Keratinocyte (primary cell): ENCODE data around the gene LUC7L3. TPM values are rescaled to one million over a fixed set of nuclear protein-coding genes. Genes with fewer than 3 reads are reported as not detected.

Source experiments
- DNase-seq: peaks from one replicate; pipeline ENCODE4 v3.0.0-alpha.2; 2011; ENCODE audit warnings: low read depth, missing footprints, low spot score
- FAIRE-seq: peaks from 2 replicates; lab custom pipeline; 2011; peaks lifted over from hg19 to GRCh38; lab: Jason Lieb, UNC
- H2AFZ ChIP-seq: 2 replicates; pipeline ENCODE4 v1.6.0; 2012; ENCODE audit warnings: low read length, control low read depth, inconsistent platforms; ENCODE audit not compliant: control insufficient read depth
- H3K27ac ChIP-seq: 2 replicates; pipeline ENCODE4 v1.5.1; 2011; ENCODE audit warnings: low read length; ENCODE audit not compliant: control insufficient read depth, insufficient read depth
- H3K27me3 ChIP-seq: 3 replicates; pipeline ENCODE4 v1.6.0; 2011; ENCODE audit warnings: low read length; ENCODE audit not compliant: control insufficient read depth, insufficient read depth; ENCODE audit errors: extremely low read depth
- H3K36me3 ChIP-seq, 2 experiments: 2 replicates in 1 of 2; 3 replicates in 1 of 2; pipeline ENCODE4 v1.5.1; 2011; ENCODE audit warnings: low read length in 2 of 2, mild to moderate bottlenecking in 1 of 2; ENCODE audit not compliant: control insufficient read depth in 2 of 2, insufficient read depth in 2 of 2; ENCODE audit errors: extremely low read depth in 1 of 2
- H3K4me1 ChIP-seq: 3 replicates; pipeline ENCODE4 v1.5.1; 2011; ENCODE audit warnings: low read length; ENCODE audit not compliant: control insufficient read depth, insufficient read depth; ENCODE audit errors: extremely low read depth
- H3K4me2 ChIP-seq: 3 replicates; pipeline ENCODE4 v1.6.0; 2011; ENCODE audit warnings: low read depth, low read length; ENCODE audit not compliant: control insufficient read depth, insufficient read depth; ENCODE audit errors: extremely low read depth
- H3K4me3 ChIP-seq, 3 experiments: fragments of 200-600 bp in 1 of 3; sonication (generic) in 1 of 3; 2 replicates in 2 of 3; 3 replicates in 1 of 3; pipeline ENCODE4 v1.5.1; 2011 to 2016; ENCODE audit warnings: low read length in 3 of 3, mild to moderate bottlenecking in 3 of 3, control low read depth in 2 of 3, inconsistent platforms in 1 of 3, low read depth in 1 of 3, mixed read lengths in 1 of 3, mixed run types in 1 of 3, moderate library complexity in 1 of 3; ENCODE audit not compliant: control insufficient read depth in 2 of 3, insufficient read depth in 2 of 3; ENCODE audit errors: extremely low read depth in 1 of 3
- H3K79me2 ChIP-seq: 2 replicates; pipeline ENCODE4 v1.6.0; 2012; ENCODE audit warnings: low read length; ENCODE audit not compliant: control insufficient read depth, insufficient read depth
- H3K9ac ChIP-seq: 3 replicates; pipeline ENCODE4 v1.6.0; 2011; ENCODE audit warnings: low read length; ENCODE audit not compliant: control insufficient read depth, insufficient read depth; ENCODE audit errors: extremely low read depth
- H3K9me1 ChIP-seq: 3 replicates; pipeline ENCODE4 v1.6.0; 2011; ENCODE audit warnings: low read length; ENCODE audit not compliant: control insufficient read depth, insufficient read depth; ENCODE audit errors: extremely low read depth
- H3K9me3 ChIP-seq: 2 replicates; pipeline ENCODE4 v1.5.1; 2012; ENCODE audit warnings: low read depth, low read length; ENCODE audit not compliant: control insufficient read depth
- H4K20me1 ChIP-seq: 3 replicates; pipeline ENCODE4 v1.6.0; 2011; ENCODE audit warnings: low read length; ENCODE audit not compliant: control insufficient read depth, insufficient read depth; ENCODE audit errors: extremely low read depth
- EZH2 ChIP-seq: IDR thresholded peaks from one replicate; pipeline ENCODE4 v1.6.1; 2012; ENCODE audit warnings: inconsistent platforms, mild to moderate bottlenecking, low read length, moderate library complexity
- dilution Hi-C: fragments of 300-500 bp; cut with MboI; formaldehyde crosslinking; loops from one replicate; pipeline ENCODE4 v1.7.0; 2020; ENCODE audit warnings: low sequenced_read_pairs; ENCODE audit not compliant: extremely low pct_ligation_motif_present
- polyA plus RNA-seq, 5 experiments: library from polyadenylated mRNA; depleted of rRNA in 3 of 5; stranded (reverse) in 3 of 5; stranded (forward) in 1 of 5; unstranded in 1 of 5; fragments of >200 nt; gene quantifications; 1 replicate in 1 of 5; 2 replicates in 3 of 5; 3 replicates in 1 of 5; pipeline versions ENCODE4 v1.2.1 to v1.2.3, GENCODE V29; 2011 to 2012; ENCODE audit warnings: missing spikeins in 2 of 5, low read depth in 1 of 5, low replicate concordance in 1 of 5
- TF ChIP-seq, protein P1 (sequence below), 3 experiments: IDR thresholded peaks in 1 of 3; conservative IDR thresholded peaks in 1 of 3; optimal IDR thresholded peaks in 1 of 3; 2 replicates in 2 of 3; 3 replicates in 1 of 3; pipeline versions ENCODE3 to v1.5.1; 2011; ENCODE audit warnings: low read length in 3 of 3, mild to moderate bottlenecking in 3 of 3, moderate library complexity in 2 of 3, control low read depth in 1 of 3, inconsistent platforms in 1 of 3; ENCODE audit not compliant: insufficient read depth in 2 of 3; ENCODE audit errors: extremely low read depth in 1 of 3

Gene LUC7L3
- polyA plus RNA-seq, 1 donor (not counting 4 experiments of a cell fraction or from before 2014, with no cell fraction given) = 92.4 TPM

DNA sequence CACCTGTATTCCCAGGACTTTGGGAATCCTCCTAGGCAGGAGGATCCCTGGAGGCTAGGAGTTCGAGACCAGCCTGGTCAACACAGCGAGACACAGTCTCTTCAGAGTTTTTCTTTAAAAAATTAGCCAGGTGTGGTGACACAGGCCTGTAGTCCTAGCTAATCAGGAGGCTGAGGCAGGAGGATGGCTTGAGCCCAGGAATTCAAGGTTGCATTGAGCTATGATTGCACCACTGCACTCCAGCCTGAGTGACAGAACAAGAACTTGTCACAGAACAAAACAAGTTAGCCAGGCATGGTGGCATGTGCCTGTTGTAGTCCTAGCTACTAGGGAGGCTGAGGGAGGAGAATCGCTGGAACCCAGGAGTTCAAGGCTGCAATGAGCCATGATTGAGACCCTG, 36.5 kb upstream of the LUC7L3 start:
- no peak for TF ChIP-seq EZH2
- TF ChIP-seq, protein P1, sequence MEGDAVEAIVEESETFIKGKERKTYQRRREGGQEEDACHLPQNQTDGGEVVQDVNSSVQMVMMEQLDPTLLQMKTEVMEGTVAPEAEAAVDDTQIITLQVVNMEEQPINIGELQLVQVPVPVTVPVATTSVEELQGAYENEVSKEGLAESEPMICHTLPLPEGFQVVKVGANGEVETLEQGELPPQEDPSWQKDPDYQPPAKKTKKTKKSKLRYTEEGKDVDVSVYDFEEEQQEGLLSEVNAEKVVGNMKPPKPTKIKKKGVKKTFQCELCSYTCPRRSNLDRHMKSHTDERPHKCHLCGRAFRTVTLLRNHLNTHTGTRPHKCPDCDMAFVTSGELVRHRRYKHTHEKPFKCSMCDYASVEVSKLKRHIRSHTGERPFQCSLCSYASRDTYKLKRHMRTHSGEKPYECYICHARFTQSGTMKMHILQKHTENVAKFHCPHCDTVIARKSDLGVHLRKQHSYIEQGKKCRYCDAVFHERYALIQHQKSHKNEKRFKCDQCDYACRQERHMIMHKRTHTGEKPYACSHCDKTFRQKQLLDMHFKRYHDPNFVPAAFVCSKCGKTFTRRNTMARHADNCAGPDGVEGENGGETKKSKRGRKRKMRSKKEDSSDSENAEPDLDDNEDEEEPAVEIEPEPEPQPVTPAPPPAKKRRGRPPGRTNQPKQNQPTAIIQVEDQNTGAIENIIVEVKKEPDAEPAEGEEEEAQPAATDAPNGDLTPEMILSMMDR (optimal IDR thresholded peaks at IDR 0.05 in 1 of 3, IDR thresholded peaks at IDR 0.05 in 1 of 3, conservative IDR thresholded peaks at IDR 0.05 in 1 of 3; ENCODE audit: extremely low read depth in 1 of 3, insufficient read depth in 2 of 3, low read length in 3 of 3) = no peak
- DNase-seq = no peak

DNA sequence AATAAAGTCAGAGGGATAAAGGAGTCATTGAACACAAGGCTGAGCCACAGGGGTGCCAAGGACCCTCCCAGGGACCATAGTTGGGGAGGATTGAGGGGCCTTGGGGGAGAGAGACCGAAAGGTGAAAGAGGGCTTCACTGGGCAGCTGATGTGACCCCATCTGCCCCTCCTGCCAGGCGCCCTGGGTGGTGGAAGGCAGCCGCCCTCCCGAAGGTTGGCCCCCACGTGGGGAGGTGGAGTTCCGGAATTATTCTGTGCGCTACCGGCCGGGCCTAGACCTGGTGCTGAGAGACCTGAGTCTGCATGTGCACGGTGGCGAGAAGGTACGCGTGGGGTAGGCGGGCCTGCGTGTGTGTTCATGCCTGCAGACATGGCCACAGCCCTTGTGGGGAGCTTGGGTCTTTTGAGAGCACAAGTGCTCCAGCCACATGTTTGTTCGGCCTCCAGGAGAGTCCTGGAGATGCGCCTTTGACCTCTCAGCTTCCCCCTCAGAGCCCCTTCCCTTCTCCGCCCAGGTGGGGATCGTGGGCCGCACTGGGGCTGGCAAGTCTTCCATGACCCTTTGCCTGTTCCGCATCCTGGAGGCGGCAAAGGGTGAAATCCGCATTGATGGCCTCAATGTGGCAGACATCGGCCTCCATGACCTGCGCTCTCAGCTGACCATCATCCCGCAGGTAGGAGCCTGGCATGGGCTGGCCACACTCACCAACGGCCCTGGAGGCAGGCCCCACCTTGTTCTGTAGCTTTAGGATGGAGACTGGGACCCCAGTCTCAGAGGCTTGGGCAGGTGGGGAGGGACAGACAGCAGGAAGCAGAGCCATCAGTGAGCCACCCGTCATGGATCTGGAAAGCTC, 35.7 kb upstream of the LUC7L3 start:
- H3K9ac ChIP-seq = no peak overlapping the region
- H3K4me1 ChIP-seq = peaks cover 13% of the 10 kb centered on the region
- H3K4me2 ChIP-seq = no peak overlapping the region
- no peaks in the 10 kb centered on the region for H4K20me1 ChIP-seq
- H3K79me2 ChIP-seq = no peaks in the 10 kb centered on the region
- TF ChIP-seq, protein P1 (optimal IDR thresholded peaks at IDR 0.05 in 1 of 3, IDR thresholded peaks at IDR 0.05 in 1 of 3, conservative IDR thresholded peaks at IDR 0.05 in 1 of 3; ENCODE audit: extremely low read depth in 1 of 3, insufficient read depth in 2 of 3, low read length in 3 of 3) = no peak
- TF ChIP-seq EZH2 = no peak
- H3K36me3 ChIP-seq = peaks cover 8 to 26% of the 10 kb centered on the region in 2 experiments
- H3K4me3 ChIP-seq = no peak overlapping the region
- no peak overlapping the region for H2AFZ ChIP-seq
- FAIRE-seq = no peak
- DNase-seq = no peak
- no peaks in the 10 kb centered on the region for H3K9me1 ChIP-seq
- dilution Hi-C loops = no loop called here
- H3K27me3 ChIP-seq = no peaks in the 10 kb centered on the region
- H3K27ac ChIP-seq = no peak overlapping the region
- H3K9me3 ChIP-seq = no peaks in the 10 kb centered on the region

More for the DNA sequence above, 36.5 kb upstream of the LUC7L3 start:
- Histone ChIP-seq H3K4me1 (peaks cover 13% of the 10 kb centered on the region), H3K4me3 (no peak overlapping the region), H3K27me3 (no peaks in the 10 kb centered on the region), H3K9me1 (no peaks in the 10 kb centered on the region), H3K9me3 (no peaks in the 10 kb centered on the region), H3K4me2 (no peak overlapping the region), H3K27ac (no peak overlapping the region), H3K36me3 (peaks cover 8 to 26% of the 10 kb centered on the region in 2 experiments), H4K20me1 (no peaks in the 10 kb centered on the region), H2AFZ (no peak overlapping the region), H3K79me2 (no peaks in the 10 kb centered on the region), H3K9ac (no peak overlapping the region)
- dilution Hi-C loops = no loop called here
- FAIRE-seq = no peak
